GM10248 (cell line): ENCODE results near the gene TBC1D8B.

Experiments
- CTCF ChIA-PET: fragments of 300-600 bp; sonication (Branson Sonifier 250); formaldehyde crosslinking; extraction: SDS; loops from one replicate; lab custom pipeline; 2021; ENCODE audit warnings: antibody characterized with exemption; lab: Yijun Ruan, JAX
- POLR2A ChIA-PET: fragments of 350-650 bp; sonication (Branson Sonifier 250); formaldehyde crosslinking; extraction: SDS; loops from one replicate; lab custom pipeline; 2020; ENCODE audit warnings: antibody characterized with exemption; lab: Yijun Ruan, JAX
- DNase-seq: peaks from one replicate; pipeline ENCODE4 v3.0.0; 2012; ENCODE audit errors: extremely low spot score
- TF ChIP-seq, protein P1 (sequence below): IDR thresholded peaks from 2 replicates; pipeline ENCODE4 v1.5.1; 2012; ENCODE audit warnings: mild to moderate bottlenecking, low read depth; ENCODE audit errors: extremely low read depth, missing control alignments, control extremely low read depth

TBC1D8B gene

DNA sequence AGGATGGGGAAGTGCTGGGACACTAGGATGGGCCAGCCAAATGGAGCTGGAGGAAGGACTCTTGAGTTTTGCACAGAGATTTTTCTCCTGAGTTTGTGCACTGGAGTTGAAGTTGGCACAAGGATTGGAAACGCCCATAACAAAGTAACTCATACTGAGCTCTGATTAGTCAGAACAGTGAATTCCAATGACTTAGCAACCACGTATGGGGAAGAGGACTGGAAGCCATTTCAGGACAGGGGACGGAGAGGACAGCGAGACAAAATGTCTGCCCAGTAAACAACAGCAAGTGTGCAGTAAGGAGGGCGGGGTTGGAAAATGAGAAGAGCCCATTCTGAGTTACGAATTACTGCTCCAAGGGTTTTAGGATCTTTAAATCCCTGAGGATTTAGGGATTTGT lies 94.8 kb downstream of the TBC1D8B start:
- no peak for DNase-seq
- ChIA-PET POLR2A (no interaction called here), CTCF (interaction anchor here (1.0 to 1.1 kb wide), 2 partner anchors 14 to 58 kb away, joined by 3 to 4 read pairs; no protein-coding TSS in a partner anchor)
- TF ChIP-seq, protein P1, sequence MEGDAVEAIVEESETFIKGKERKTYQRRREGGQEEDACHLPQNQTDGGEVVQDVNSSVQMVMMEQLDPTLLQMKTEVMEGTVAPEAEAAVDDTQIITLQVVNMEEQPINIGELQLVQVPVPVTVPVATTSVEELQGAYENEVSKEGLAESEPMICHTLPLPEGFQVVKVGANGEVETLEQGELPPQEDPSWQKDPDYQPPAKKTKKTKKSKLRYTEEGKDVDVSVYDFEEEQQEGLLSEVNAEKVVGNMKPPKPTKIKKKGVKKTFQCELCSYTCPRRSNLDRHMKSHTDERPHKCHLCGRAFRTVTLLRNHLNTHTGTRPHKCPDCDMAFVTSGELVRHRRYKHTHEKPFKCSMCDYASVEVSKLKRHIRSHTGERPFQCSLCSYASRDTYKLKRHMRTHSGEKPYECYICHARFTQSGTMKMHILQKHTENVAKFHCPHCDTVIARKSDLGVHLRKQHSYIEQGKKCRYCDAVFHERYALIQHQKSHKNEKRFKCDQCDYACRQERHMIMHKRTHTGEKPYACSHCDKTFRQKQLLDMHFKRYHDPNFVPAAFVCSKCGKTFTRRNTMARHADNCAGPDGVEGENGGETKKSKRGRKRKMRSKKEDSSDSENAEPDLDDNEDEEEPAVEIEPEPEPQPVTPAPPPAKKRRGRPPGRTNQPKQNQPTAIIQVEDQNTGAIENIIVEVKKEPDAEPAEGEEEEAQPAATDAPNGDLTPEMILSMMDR, result no peak

- CTCF ChIA-PET, result interaction anchor here (0.9 to 1.4 kb wide), 8 partner anchors 10 to 879 kb away, joined by 3 to 5 read pairs (median 3); partner anchors contain the start of gene NCBP2L
- TF ChIP-seq, protein P1, result peak; percentile 26
- peak; percentile 43 for DNase-seq
- POLR2A ChIA-PET, result no interaction called here
Measured at GRCh38 chrX:106898462-106898861, 96.0 kb downstream of the TBC1D8B start.

GRCh38 chrX:106899276-106899675 lies 96.8 kb downstream of the TBC1D8B start:
- CTCF ChIA-PET, result interaction anchor here (0.8 to 1.7 kb wide), 6 partner anchors 10 to 529 kb away, joined by 3 to 6 read pairs (median 4); no protein-coding TSS in a partner anchor

DNA sequence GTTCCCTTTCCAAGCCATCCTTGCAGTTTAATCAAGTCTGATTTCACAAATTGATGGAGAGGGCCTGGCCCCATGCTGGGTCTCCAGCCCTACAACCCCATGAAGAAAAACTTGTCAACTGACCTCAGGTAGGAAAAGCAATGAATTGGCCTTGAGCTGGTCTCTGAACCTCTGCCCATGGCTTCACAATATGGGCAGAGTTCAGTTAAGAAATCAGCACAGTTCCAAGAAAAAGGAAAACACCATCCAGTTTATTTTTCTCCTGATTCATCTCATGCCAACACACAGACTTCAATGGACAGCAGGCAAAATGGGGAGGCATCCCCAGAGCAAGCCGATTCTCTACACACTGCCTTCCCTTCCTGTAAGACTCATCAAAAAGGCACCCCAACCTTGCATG lies 97.4 kb downstream of the TBC1D8B start:
- TF ChIP-seq, protein P1, result no peak
- no peak for DNase-seq
- POLR2A ChIA-PET, result no interaction called here
- CTCF ChIA-PET, result interaction anchor here (0.8 to 1.7 kb wide), 2 partner anchors 10 to 51 kb away, joined by 4 to 6 read pairs; no protein-coding TSS in a partner anchor

More at GRCh38 chrX:106899276-106899675, 96.8 kb downstream of the TBC1D8B start:
- POLR2A ChIA-PET, result no interaction called here
- TF ChIP-seq, protein P1, result no peak
- no peak for DNase-seq

DNA sequence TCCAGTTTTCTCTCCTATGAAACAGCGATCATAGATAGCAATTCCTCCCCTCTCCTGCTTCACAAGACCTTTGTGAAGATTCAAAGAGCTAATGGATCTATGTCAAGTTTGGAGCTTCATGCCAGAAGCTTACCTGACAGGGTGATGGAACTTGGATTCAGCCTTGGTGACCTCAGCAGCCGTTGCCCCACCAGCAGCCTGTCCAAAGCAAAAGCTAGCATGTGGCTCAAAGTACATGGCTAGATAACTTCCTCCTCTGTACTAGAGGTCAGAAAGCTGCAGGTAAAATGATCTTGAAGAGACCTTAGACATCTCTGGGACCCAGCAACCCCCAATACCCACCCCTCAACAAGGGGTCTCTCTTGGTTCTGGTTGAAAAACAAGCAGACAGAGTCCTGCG lies 98.9 kb downstream of the TBC1D8B start:
- TF ChIP-seq, protein P1, result no peak
- ChIA-PET POLR2A (no interaction called here), CTCF (no interaction called here)
- no peak for DNase-seq

GRCh38 chrX:106901781-106902219 lies 99.3 kb downstream of the TBC1D8B start:
- POLR2A ChIA-PET, result no interaction called here

More at GRCh38 chrX:106901781-106902219, 99.3 kb downstream of the TBC1D8B start:
- no peak for DNase-seq
- TF ChIP-seq, protein P1, result no peak
- CTCF ChIA-PET, result interaction anchor here (0.7 to 1.5 kb wide), 2 partner anchors 9 to 875 kb away, joined by 3 to 4 read pairs; partner anchors contain the start of gene NCBP2L
